HG03558 (cell line): ENCODE measurements around the gene LHX2.

Experiments
- ATAC-seq: cut with Tn5 transposase; IDR thresholded peaks from one replicate; pipeline ENCODE4 v1.9.1; 2021; ENCODE audit warnings: moderate number of reproducible peaks; ENCODE audit not compliant: unreplicated experiment; ENCODE audit errors: extremely low read depth

LHX2 gene

GRCh38 chr9:123998970-123999621 lies 12.5 kb upstream of the LHX2 start:
- no peak for ATAC-seq

GRCh38 chr9:123999661-124000060 lies 11.9 kb upstream of the LHX2 start:
- ATAC-seq, result no peak

- ATAC-seq, result no peak
Observed at GRCh38 chr9:124000161-124000783, 11.3 kb upstream of the LHX2 start.

- no peak for ATAC-seq
Observed at GRCh38 chr9:124000784-124001457, 10.6 kb upstream of the LHX2 start.

GRCh38 chr9:124001458-124001799 lies 10.1 kb upstream of the LHX2 start:
- ATAC-seq, result no peak

GRCh38 chr9:124001866-124002525 lies 9.6 kb upstream of the LHX2 start:
- ATAC-seq, result no peak

GRCh38 chr9:124003636-124004349 lies 7.8 kb upstream of the LHX2 start:
- no peak for ATAC-seq

GRCh38 chr9:124004593-124004992 lies 7.0 kb upstream of the LHX2 start:
- ATAC-seq, result no peak

GRCh38 chr9:124005029-124005771 lies 6.4 kb upstream of the LHX2 start:
- no peak for ATAC-seq

GRCh38 chr9:124006448-124007361 lies 4.9 kb upstream of the LHX2 start:
- no peak for ATAC-seq

- ATAC-seq, result no peak
Observed at GRCh38 chr9:124007565-124008302, 3.8 kb upstream of the LHX2 start.

- ATAC-seq, result no peak
Observed at GRCh38 chr9:124008303-124008693, 3.3 kb upstream of the LHX2 start.

GRCh38 chr9:124008694-124009530 lies 2.7 kb upstream of the LHX2 start:
- ATAC-seq, result no peak

- no peak for ATAC-seq
Observed at GRCh38 chr9:124009531-124010217, 1.9 kb upstream of the LHX2 start.

- ATAC-seq, result no peak
Observed at GRCh38 chr9:124010303-124010664, 1.3 kb upstream of the LHX2 start.

- no peak for ATAC-seq
Observed at GRCh38 chr9:124010665-124011321, 775 bp upstream of the LHX2 start.
